H9 (cell line): ENCODE data around the gene NRG3. TPM values are rescaled to one million over a fixed set of nuclear protein-coding genes. Genes with fewer than 3 reads are reported as not detected.

Source experiments
- DNase-seq: peaks from one replicate; pipeline ENCODE4 v3.0.0-alpha.2; 2017
- H2AFZ ChIP-seq: one replicate; pipeline ENCODE4 v1.6.1; 2013; ENCODE audit warnings: mild to moderate bottlenecking, low read length, control low read depth, moderate library complexity
- H2AK5ac ChIP-seq: 2 replicates; pipeline ENCODE4 v1.6.1; 2013; ENCODE audit warnings: low read length, control low read depth, mixed read lengths; ENCODE audit not compliant: insufficient read length
- H2BK120ac ChIP-seq: one replicate; pipeline ENCODE4 v1.6.1; 2013; ENCODE audit warnings: low read depth, mild to moderate bottlenecking, low read length, control low read depth, inconsistent platforms; ENCODE audit not compliant: poor library complexity, severe bottlenecking
- H2BK12ac ChIP-seq: 2 replicates; pipeline ENCODE4 v1.6.1; 2013; ENCODE audit warnings: low read length, control low read depth, mixed read lengths, low read depth; ENCODE audit not compliant: insufficient read length
- H2BK15ac ChIP-seq: 2 replicates; pipeline ENCODE4 v1.6.1; 2013; ENCODE audit warnings: low read depth, low read length, control low read depth
- H2BK20ac ChIP-seq: one replicate; pipeline ENCODE4 v1.6.1; 2013; ENCODE audit warnings: low read depth, mild to moderate bottlenecking, low read length, control low read depth, inconsistent platforms; ENCODE audit not compliant: poor library complexity, severe bottlenecking
- H2BK5ac ChIP-seq: 2 replicates; pipeline ENCODE4 v1.6.1; 2013; ENCODE audit warnings: low read length, control low read depth, mixed read lengths; ENCODE audit not compliant: insufficient read length
- H3K14ac ChIP-seq: 2 replicates; pipeline ENCODE4 v1.6.1; 2013; ENCODE audit warnings: low read length, control low read depth; ENCODE audit not compliant: insufficient read depth
- H3K18ac ChIP-seq: 2 replicates; pipeline ENCODE4 v1.6.1; 2013; ENCODE audit warnings: low read depth, mild to moderate bottlenecking, mixed read lengths, low read length, control low read depth; ENCODE audit not compliant: insufficient read length
- H3K23ac ChIP-seq: 2 replicates; pipeline ENCODE4 v1.6.1; 2013; ENCODE audit warnings: low read length, control low read depth, mixed read lengths, low read depth; ENCODE audit not compliant: insufficient read length
- H3K23me2 ChIP-seq: 2 replicates; pipeline ENCODE4 v1.6.1; 2013; ENCODE audit warnings: low read depth, mild to moderate bottlenecking, mixed read lengths, low read length, control low read depth; ENCODE audit not compliant: insufficient read length, poor library complexity, severe bottlenecking
- H3K27ac ChIP-seq: 2 replicates; pipeline ENCODE4 v1.5.1; 2013; ENCODE audit warnings: low read length, control low read depth, mixed read lengths, low read depth; ENCODE audit not compliant: insufficient read length
- H3K27me3 ChIP-seq: 2 replicates; pipeline ENCODE4 v1.6.1; 2013; ENCODE audit warnings: low read length, control low read depth, inconsistent platforms; ENCODE audit not compliant: insufficient read depth
- H3K4ac ChIP-seq: 2 replicates; pipeline ENCODE4 v1.6.1; 2013; ENCODE audit warnings: low read depth, mild to moderate bottlenecking, control low read depth, inconsistent platforms, low read length, moderate library complexity
- H3K4me1 ChIP-seq: 2 replicates; pipeline ENCODE4 v1.6.1; 2013; ENCODE audit warnings: low read length, control low read depth, inconsistent platforms; ENCODE audit not compliant: insufficient read depth
- H3K4me2 ChIP-seq: 2 replicates; pipeline ENCODE4 v1.6.1; 2013; ENCODE audit warnings: low read length, control low read depth, mixed read lengths; ENCODE audit not compliant: insufficient read length, insufficient read depth
- H3K56ac ChIP-seq: 2 replicates; pipeline ENCODE4 v1.6.1; 2013; ENCODE audit warnings: low read depth, mild to moderate bottlenecking, mixed read lengths, low read length, control low read depth; ENCODE audit not compliant: insufficient read length
- H3K79me1 ChIP-seq: 2 replicates; pipeline ENCODE4 v1.6.1; 2013; ENCODE audit warnings: low read depth, mild to moderate bottlenecking, moderate library complexity, low read length, control low read depth, inconsistent platforms; ENCODE audit not compliant: insufficient read depth, poor library complexity, severe bottlenecking
- H3K79me2 ChIP-seq: 2 replicates; pipeline ENCODE4 v1.6.1; 2013; ENCODE audit warnings: low read length, control low read depth, inconsistent platforms; ENCODE audit not compliant: insufficient read depth
- H3K9ac ChIP-seq: 2 replicates; pipeline ENCODE4 v1.6.1; 2013; ENCODE audit warnings: low read length, control low read depth, mixed read lengths; ENCODE audit not compliant: insufficient read length; ENCODE audit errors: extremely low read depth
- H3K9me3 ChIP-seq: one replicate; pipeline ENCODE4 v1.6.1; 2013; ENCODE audit warnings: low read depth, low read length, inconsistent platforms; ENCODE audit not compliant: control insufficient read depth
- H3T11ph ChIP-seq: one replicate; pipeline ENCODE4 v1.6.1; 2013; ENCODE audit warnings: mild to moderate bottlenecking, low read length, control low read depth, inconsistent platforms
- H4K20me1 ChIP-seq: one replicate; pipeline ENCODE4 v1.6.1; 2013; ENCODE audit not compliant: control insufficient read depth, insufficient read length, insufficient read depth
- H4K5ac ChIP-seq: 2 replicates; pipeline ENCODE4 v1.6.1; 2013; ENCODE audit warnings: low read depth, mild to moderate bottlenecking, mixed read lengths, low read length, control low read depth; ENCODE audit not compliant: insufficient read length
- H4K8ac ChIP-seq: replicated peaks from 2 replicates; pipeline ENCODE4 v1.6.1; 2013; ENCODE audit warnings: low read length, control low read depth, mixed read lengths, low read depth; ENCODE audit not compliant: insufficient read length
- H4K91ac ChIP-seq: 2 replicates; pipeline ENCODE4 v1.6.1; 2013; ENCODE audit warnings: low read depth, mild to moderate bottlenecking, moderate library complexity, mixed read lengths, low read length, control low read depth; ENCODE audit not compliant: insufficient read length
- H3K27ac Mint-ChIP-seq, 3 experiments: 2 replicates in 2 of 3; 3 replicates in 1 of 3; pipeline ENCODE4 v1.8.0; 2020 to 2021; ENCODE audit warnings: mixed read lengths in 3 of 3, mild to moderate bottlenecking in 1 of 3, moderate library complexity in 1 of 3
- H3K27me3 Mint-ChIP-seq: 2 replicates; pipeline ENCODE4 v1.8.0; 2021; ENCODE audit warnings: low read depth, mild to moderate bottlenecking, moderate library complexity, mixed read lengths
- H3K36me3 Mint-ChIP-seq, 3 experiments: 2 replicates in 2 of 3; 3 replicates in 1 of 3; pipeline ENCODE4 v1.8.0; 2020 to 2021; ENCODE audit warnings: low read depth in 3 of 3, mixed read lengths in 3 of 3; ENCODE audit not compliant: insufficient read depth in 1 of 3
- H3K4me1 Mint-ChIP-seq, 2 experiments: 2 replicates each; pipeline ENCODE4 v1.8.0; 2020; ENCODE audit warnings: mixed read lengths in 2 of 2
- H3K4me3 Mint-ChIP-seq, 2 experiments: 2 replicates in 1 of 2; 3 replicates in 1 of 2; pipeline ENCODE4 v1.8.0; 2020 to 2021; ENCODE audit warnings: mild to moderate bottlenecking in 2 of 2, mixed read lengths in 2 of 2, moderate library complexity in 1 of 2
- H3K9me3 Mint-ChIP-seq, 2 experiments: 2 replicates in 1 of 2; 3 replicates in 1 of 2; pipeline ENCODE4 v1.8.0; 2020; ENCODE audit warnings: mild to moderate bottlenecking in 2 of 2, mixed read lengths in 2 of 2, moderate library complexity in 1 of 2
- WGBS: extraction: QIAGEN DNeasy Blood & Tissue Kit; methylation state at CpG from one replicate; pipeline ENCODE4 v1.1.7; 2013; ENCODE audit warnings: missing lambda C conversion rate, low lambda C conversion rate, mixed read lengths; ENCODE audit not compliant: insufficient read length; ENCODE audit errors: extremely low coverage; 5-methylcytosine and 5-hydroxymethylcytosine counted together
- total RNA-seq: library from RNA; stranded (reverse); gene quantifications from 2 replicates; pipeline ENCODE4 v1.2.1, GENCODE V29; 2021
- TF ChIP-seq, protein P1 (sequence below): fragments of 200-600 bp; sonication (generic); conservative IDR thresholded peaks from 3 replicates; pipeline ENCODE4 v1.8.0; 2021; ENCODE audit warnings: antibody characterized with exemption, mild to moderate bottlenecking

Gene NRG3
- total RNA-seq, 1 experiment from 2014 or later, result 1.6 TPM

DNA sequence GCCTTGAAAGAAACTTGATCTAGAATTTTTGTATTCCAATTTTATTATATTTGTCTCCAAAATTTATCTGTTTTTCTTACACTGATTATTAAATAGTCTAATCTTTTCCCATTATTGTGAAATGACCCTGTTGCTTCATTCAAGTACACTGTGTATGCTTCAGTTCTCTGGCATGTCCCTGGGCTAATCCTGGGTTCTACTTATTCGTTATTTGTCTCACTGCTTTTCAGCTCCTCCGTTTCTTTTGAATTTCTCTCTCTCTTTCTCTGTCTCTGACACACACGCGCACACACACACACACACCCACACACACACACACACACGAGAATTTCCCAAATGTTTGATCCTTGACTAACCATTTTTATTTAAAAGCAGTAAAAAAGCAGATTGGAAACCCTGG is 768.6 kb downstream of the NRG3 start:
- Histone ChIP-seq H2BK12ac (no peak overlapping the region), H3K27ac (no peak overlapping the region), H3K23me2 (no peaks in the 10 kb centered on the region), H3K79me1 (no peaks in the 10 kb centered on the region), H4K20me1 (no peaks in the 10 kb centered on the region), H3K14ac (no peak overlapping the region), H2AFZ (no peak overlapping the region), H4K8ac (no peak overlapping the region), H2BK5ac (no peak overlapping the region), H3K18ac (no peak overlapping the region), H2BK120ac (no peak overlapping the region), H4K5ac (no peak overlapping the region), H3K9me3 (no peaks in the 10 kb centered on the region), H3K23ac (no peak overlapping the region), H3K27me3 (no peaks in the 10 kb centered on the region), H2BK15ac (no peak overlapping the region), H3K4me2 (no peak overlapping the region), H3K56ac (no peak overlapping the region), H3K9ac (no peak overlapping the region), H3T11ph (no peak overlapping the region), H3K4ac (no peak overlapping the region), H4K91ac (no peak overlapping the region), H2AK5ac (no peak overlapping the region), H3K79me2 (no peaks in the 10 kb centered on the region), H3K4me1 (no peaks in the 10 kb centered on the region), H2BK20ac (no peak overlapping the region)
- H3K36me3 Mint-ChIP-seq, result peaks cover 0 to 2% (median 2%) of the 10 kb centered on the region in 3 experiments; a peak in 1 of 7 replicates
- H3K4me1 Mint-ChIP-seq, result peaks cover 7 to 13% of the 10 kb centered on the region in 2 experiments
- peaks cover 3 to 8% of the 10 kb centered on the region in 2 experiments; a peak in 3 of 5 replicates for H3K9me3 Mint-ChIP-seq
- TF ChIP-seq, protein P1, sequence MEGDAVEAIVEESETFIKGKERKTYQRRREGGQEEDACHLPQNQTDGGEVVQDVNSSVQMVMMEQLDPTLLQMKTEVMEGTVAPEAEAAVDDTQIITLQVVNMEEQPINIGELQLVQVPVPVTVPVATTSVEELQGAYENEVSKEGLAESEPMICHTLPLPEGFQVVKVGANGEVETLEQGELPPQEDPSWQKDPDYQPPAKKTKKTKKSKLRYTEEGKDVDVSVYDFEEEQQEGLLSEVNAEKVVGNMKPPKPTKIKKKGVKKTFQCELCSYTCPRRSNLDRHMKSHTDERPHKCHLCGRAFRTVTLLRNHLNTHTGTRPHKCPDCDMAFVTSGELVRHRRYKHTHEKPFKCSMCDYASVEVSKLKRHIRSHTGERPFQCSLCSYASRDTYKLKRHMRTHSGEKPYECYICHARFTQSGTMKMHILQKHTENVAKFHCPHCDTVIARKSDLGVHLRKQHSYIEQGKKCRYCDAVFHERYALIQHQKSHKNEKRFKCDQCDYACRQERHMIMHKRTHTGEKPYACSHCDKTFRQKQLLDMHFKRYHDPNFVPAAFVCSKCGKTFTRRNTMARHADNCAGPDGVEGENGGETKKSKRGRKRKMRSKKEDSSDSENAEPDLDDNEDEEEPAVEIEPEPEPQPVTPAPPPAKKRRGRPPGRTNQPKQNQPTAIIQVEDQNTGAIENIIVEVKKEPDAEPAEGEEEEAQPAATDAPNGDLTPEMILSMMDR, result no peak
- H3K27ac Mint-ChIP-seq, result no peak overlapping the region
- no peak overlapping the region for H3K4me3 Mint-ChIP-seq
- H3K27me3 Mint-ChIP-seq, result no peaks in the 10 kb centered on the region
- no peak for DNase-seq
- no CpG with 5 or more reads among the region's 5 CpGs for WGBS
